Esophagus squamous epithelium (tissue), 5 donors: ENCODE data around the gene ACSF3. TPM values are rescaled to one million over a fixed set of nuclear protein-coding genes. Genes with fewer than 3 reads are reported as not detected.
A peak's percentile ranks its signal among the peaks of the same experiment; 100 is the strongest.

ENCODE experiments used
- DNase-seq: peaks from one replicate; lab custom pipeline; 2025; lab: John Stamatoyannopoulos, UW
- H3K27ac ChIP-seq, 4 donors: fragments of 200-600 bp; sonication (generic); one replicate each; pipeline ENCODE4 v1.5.1; 2016 to 2019; ENCODE audit warnings: mild to moderate bottlenecking in 1 of 4
- H3K27me3 ChIP-seq, 4 donors: fragments of 200-600 bp; sonication (generic); 1 replicate in 3 of 4; 2 replicates in 1 of 4; pipeline versions ENCODE4 v1.5.1 to v1.6.0; 2017 to 2021; ENCODE audit warnings: antibody characterized with exemption in 1 of 4
- H3K36me3 ChIP-seq, 3 donors: fragments of 200-600 bp; sonication (generic); one replicate each; pipeline ENCODE4 v1.5.1; 2016 to 2019
- H3K4me1 ChIP-seq, 3 donors: fragments of 200-600 bp; sonication (generic); one replicate each; pipeline ENCODE4 v1.5.1; 2017 to 2019
- H3K4me3 ChIP-seq, 4 donors: fragments of 200-600 bp; sonication (generic); 1 replicate in 3 of 4; 2 replicates in 1 of 4; pipeline ENCODE4 v1.5.1; 2016 to 2019; ENCODE audit warnings: mild to moderate bottlenecking in 2 of 4, moderate library complexity in 1 of 4
- H3K9me3 ChIP-seq, 3 donors: fragments of 200-600 bp; sonication (generic); one replicate each; pipeline ENCODE4 v1.5.1; 2016 to 2019
- CTCF ChIP-seq, 6 experiments: fragments of 450-650 bp in 4 of 6; fragments of 200-600 bp in 2 of 6; sonication (generic) in 2 of 6; IDR thresholded peaks; one replicate each; pipeline ENCODE4 v1.5.1; 2016 to 2019; ENCODE audit warnings: antibody characterized with exemption in 6 of 6, mild to moderate bottlenecking in 4 of 6, moderate library complexity in 4 of 6
- POLR2A ChIP-seq, 4 donors: fragments of 450-650 bp; IDR thresholded peaks; one replicate each; pipeline ENCODE4 v1.6.1; 2017; ENCODE audit warnings: antibody characterized with exemption in 4 of 4, mild to moderate bottlenecking in 4 of 4, moderate library complexity in 3 of 4
- WGBS, 2 donors: methylation state at CpG; one replicate each; pipeline ENCODE4 v1.1.5; 2018; 5-methylcytosine and 5-hydroxymethylcytosine counted together
- intact Hi-C: fragments of 100-400 bp; cut with DNase I; formaldehyde crosslinking; loops from one replicate; pipeline ENCODE4 v1.15.0; 2022
- total RNA-seq, 4 donors: library from RNA; depleted of rRNA; stranded (reverse); fragments of >200 nt; gene quantifications; one replicate each; pipeline ENCODE4 v1.1.0, GENCODE V29; 2016
- donor health status: DM: yes; HTN: yes; CAD: no.

ACSF3 gene
- total RNA-seq, 4 donors from 2014 or later, result 15.1 to 21.1 (median 17.4) TPM

GRCh38 chr16:89171216-89172170 lies 77.8 kb downstream of the ACSF3 start, which contains the start of gene CDH15:
CDH15 (plus strand) TSS chr16:89171748; CDS start chr16:89171832, 84 bp downstream.
- H3K36me3 ChIP-seq, result no peaks in the 10 kb centered on the region
- intact Hi-C loops, result loop anchor here (5.0 kb wide), 1 partner anchor 434 kb away; no protein-coding TSS in a partner anchor
- H3K4me1 ChIP-seq, result peaks cover 20 to 34% (median 23%) of the 10 kb centered on the region in 3 donors
- H3K27me3 ChIP-seq, result peaks cover 0 to 99% (median 15%) of the 10 kb centered on the region in 4 donors
- peak within 1 kb of the TSS in 3 of 4 donors; percentile 11 to 49 (median 34) for H3K4me3 ChIP-seq
- DNase-seq, result peak; percentile 64
- 7% methylated on average over 11 of the region's 74 CpGs; no CpG with 5 or more reads in 1 of the 2 donors for WGBS, 2 donors
- no peak for TF ChIP-seq POLR2A (IDR thresholded peaks at IDR 0.05)
- no peak for TF ChIP-seq CTCF (IDR thresholded peaks at IDR 0.05)
- H3K27ac ChIP-seq, result peak within 1 kb of the TSS in 1 of 4 donors; percentile 5
- H3K9me3 ChIP-seq, result no peaks in the 10 kb centered on the region

GRCh38 chr16:89172171-89172527 lies 78.5 kb downstream of the ACSF3 start:
- no peaks in the 10 kb centered on the region for H3K36me3 ChIP-seq
- no peak overlapping the region for H3K27ac ChIP-seq
- DNase-seq, result no peak
- no peaks in the 10 kb centered on the region for H3K9me3 ChIP-seq
- WGBS, 2 donors, result no CpG with 5 or more reads among the region's 11 CpGs
- TF ChIP-seq CTCF (IDR thresholded peaks at IDR 0.05) (no peak), POLR2A (IDR thresholded peaks at IDR 0.05) (no peak)
- peaks cover 0 to 99% (median 15%) of the 10 kb centered on the region in 4 donors for H3K27me3 ChIP-seq
- H3K4me3 ChIP-seq, result no peak overlapping the region
- intact Hi-C loops, result loop anchor here (5.0 kb wide), 1 partner anchor 435 kb away; no protein-coding TSS in a partner anchor
- peaks cover 17 to 30% (median 21%) of the 10 kb centered on the region in 3 donors for H3K4me1 ChIP-seq

- H3K9me3 ChIP-seq, result no peaks in the 10 kb centered on the region
- intact Hi-C loops, result loop anchor here (5.0 kb wide), 1 partner anchor 435 kb away; no protein-coding TSS in a partner anchor
- peaks cover 0 to 99% (median 15%) of the 10 kb centered on the region in 4 donors for H3K27me3 ChIP-seq
- H3K27ac ChIP-seq, result no peak overlapping the region
- DNase-seq, result no peak
- no peaks in the 10 kb centered on the region for H3K36me3 ChIP-seq
- peaks cover 12 to 25% (median 18%) of the 10 kb centered on the region in 3 donors for H3K4me1 ChIP-seq
- no peak overlapping the region for H3K4me3 ChIP-seq
- TF ChIP-seq CTCF (IDR thresholded peaks at IDR 0.05), result no peak
- TF ChIP-seq POLR2A (IDR thresholded peaks at IDR 0.05), result no peak
- WGBS, 2 donors, result 40 to 44% methylated on average over 1 to 4 of the region's 13 CpGs
Observed at GRCh38 chr16:89172528-89173173, 79.0 kb downstream of the ACSF3 start.

GRCh38 chr16:89173174-89173921 lies 79.7 kb downstream of the ACSF3 start:
- H3K4me3 ChIP-seq, result no peak overlapping the region
- no peak overlapping the region for H3K27ac ChIP-seq
- WGBS, 2 donors, result 46 to 89% methylated on average over 3 of the region's 11 CpGs
- intact Hi-C loops, result loop anchor here (5.0 kb wide), 1 partner anchor 436 kb away; no protein-coding TSS in a partner anchor
- H3K9me3 ChIP-seq, result no peaks in the 10 kb centered on the region
- H3K4me1 ChIP-seq, result peaks cover 12 to 28% (median 18%) of the 10 kb centered on the region in 3 donors
- H3K27me3 ChIP-seq, result peaks cover 0 to 99% (median 13%) of the 10 kb centered on the region in 4 donors
- no peak for DNase-seq
- TF ChIP-seq CTCF (IDR thresholded peaks at IDR 0.05), result no peak
- TF ChIP-seq POLR2A (IDR thresholded peaks at IDR 0.05), result no peak
- H3K36me3 ChIP-seq, result no peaks in the 10 kb centered on the region
